Central memory CD4-positive, alpha-beta T cell (primary cell): Measurements from ENCODE around the gene CPNE2.

Source experiments
- DNase-seq: peaks from one replicate; pipeline ENCODE4 v3.0.0; 2022

Gene CPNE2

GRCh38 chr16:57125969-57126368 lies 33.6 kb downstream of the CPNE2 start:
- DNase-seq: no peak

- DNase-seq: no peak
Measured at GRCh38 chr16:57126411-57126810, 34.0 kb downstream of the CPNE2 start.

- no peak for DNase-seq
Measured at GRCh38 chr16:57127037-57127763, 34.8 kb downstream of the CPNE2 start.

- DNase-seq: no peak
Measured at GRCh38 chr16:57127836-57128235, 35.5 kb downstream of the CPNE2 start.

GRCh38 chr16:57128771-57129389 lies 36.5 kb downstream of the CPNE2 start:
- DNase-seq: peak; percentile 24

GRCh38 chr16:57130950-57131321 lies 38.6 kb downstream of the CPNE2 start:
- no peak for DNase-seq

GRCh38 chr16:57131351-57131970 lies 39.1 kb downstream of the CPNE2 start:
- DNase-seq: no peak

- DNase-seq: no peak
Measured at GRCh38 chr16:57132470-57132869, 40.1 kb downstream of the CPNE2 start.

GRCh38 chr16:57133031-57133430 lies 40.6 kb downstream of the CPNE2 start:
- DNase-seq: no peak

GRCh38 chr16:57133886-57134285 lies 41.5 kb downstream of the CPNE2 start:
- DNase-seq: no peak

GRCh38 chr16:57134982-57135381 lies 42.6 kb downstream of the CPNE2 start:
- peak; percentile 52 for DNase-seq

GRCh38 chr16:57137043-57137442 lies 44.7 kb downstream of the CPNE2 start:
- no peak for DNase-seq

GRCh38 chr16:57137566-57138273 lies 45.3 kb downstream of the CPNE2 start:
- no peak for DNase-seq

- no peak for DNase-seq
Measured at GRCh38 chr16:57138281-57138935, 46.0 kb downstream of the CPNE2 start.

- no peak for DNase-seq
Measured at GRCh38 chr16:57140931-57141668, 48.7 kb downstream of the CPNE2 start.

- DNase-seq: peak; percentile 32
Measured at GRCh38 chr16:57141822-57142631, 49.6 kb downstream of the CPNE2 start.

- no peak for DNase-seq
Measured at GRCh38 chr16:57143149-57143921, 51.0 kb downstream of the CPNE2 start.

GRCh38 chr16:57144027-57144426 lies 51.6 kb downstream of the CPNE2 start:
- DNase-seq: no peak

GRCh38 chr16:57145046-57146021 lies 53.0 kb downstream of the CPNE2 start:
- no peak for DNase-seq
